ENCODE measurements around the gene CACNA1I.

The CACNA1I gene

GRCh38 chr22:39535831-39536449 is 34.6 kb upstream of the CACNA1I start:
- DNase-seq (ENCODE audit: low spot score), result no peak

- DNase-seq (ENCODE audit: low spot score), result no peak
Measured at GRCh38 chr22:39536711-39537110, 33.8 kb upstream of the CACNA1I start.

GRCh38 chr22:39537975-39538374 is 32.6 kb upstream of the CACNA1I start:
- no peak for DNase-seq (ENCODE audit: low spot score)

GRCh38 chr22:39543095-39543494 is 27.5 kb upstream of the CACNA1I start:
- peak; percentile 82 for DNase-seq (ENCODE audit: low spot score)

GRCh38 chr22:39545386-39546365 is 24.9 kb upstream of the CACNA1I start:
- no peak for DNase-seq (ENCODE audit: low spot score)

GRCh38 chr22:39546889-39547586 is 23.5 kb upstream of the CACNA1I start:
- DNase-seq (ENCODE audit: low spot score), result no peak

- DNase-seq (ENCODE audit: low spot score), result no peak
Measured at GRCh38 chr22:39547587-39547947, 23.0 kb upstream of the CACNA1I start.

GRCh38 chr22:39553429-39553828 is 17.1 kb upstream of the CACNA1I start:
- no peak for DNase-seq (ENCODE audit: low spot score)

GRCh38 chr22:39554151-39554550 is 16.4 kb upstream of the CACNA1I start:
- no peak for DNase-seq (ENCODE audit: low spot score)

GRCh38 chr22:39556970-39557841 is 13.3 kb upstream of the CACNA1I start:
- peak; percentile 82 for DNase-seq (ENCODE audit: low spot score)

- DNase-seq (ENCODE audit: low spot score), result no peak
Measured at GRCh38 chr22:39558254-39558727, 12.3 kb upstream of the CACNA1I start.

GRCh38 chr22:39558950-39559349 is 11.6 kb upstream of the CACNA1I start:
- DNase-seq (ENCODE audit: low spot score), result no peak

GRCh38 chr22:39559456-39560105 is 11.0 kb upstream of the CACNA1I start:
- DNase-seq (ENCODE audit: low spot score), result no peak

- DNase-seq (ENCODE audit: low spot score), result no peak
Measured at GRCh38 chr22:39560127-39560526, 10.4 kb upstream of the CACNA1I start.

GRCh38 chr22:39562839-39563489 is 7.6 kb upstream of the CACNA1I start:
- no peak for DNase-seq (ENCODE audit: low spot score)

GRCh38 chr22:39563571-39564428 is 6.8 kb upstream of the CACNA1I start:
- DNase-seq (ENCODE audit: low spot score), result no peak

GRCh38 chr22:39565414-39565944 is 5.1 kb upstream of the CACNA1I start:
- no peak for DNase-seq (ENCODE audit: low spot score)

GRCh38 chr22:39567135-39567946 is 3.2 kb upstream of the CACNA1I start:
- DNase-seq (ENCODE audit: low spot score), result no peak
